Loucy (cell line): ENCODE measurements around the gene SMIM12.

Experiments used
- H2AFZ ChIP-seq: fragments of 200-600 bp; sonication (generic); 2 replicates; pipeline ENCODE4 v1.6.0; 2016; ENCODE audit warnings: antibody characterized with exemption, mild to moderate bottlenecking, low read length, moderate library complexity
- H3F3A ChIP-seq: fragments of 200-600 bp; 2 replicates; pipeline ENCODE4 v1.6.0; 2016; ENCODE audit warnings: antibody characterized with exemption, low read depth, mild to moderate bottlenecking
- H3K27me3 ChIP-seq: fragments of 200-600 bp; sonication (generic); 2 replicates; pipeline ENCODE4 v1.6.1; 2014; ENCODE audit warnings: low read length, mild to moderate bottlenecking; ENCODE audit not compliant: insufficient read depth, poor library complexity, severe bottlenecking
- H3K36me3 ChIP-seq: fragments of 200-600 bp; sonication (generic); 2 replicates; pipeline ENCODE4 v1.6.1; 2016; ENCODE audit warnings: low read length; ENCODE audit not compliant: insufficient read depth
- H3K4me1 ChIP-seq: fragments of 200-600 bp; sonication (generic); 2 replicates; pipeline ENCODE4 v1.5.1; 2014; ENCODE audit warnings: low read length, mild to moderate bottlenecking; ENCODE audit not compliant: insufficient read depth, poor library complexity, severe bottlenecking
- H3K4me2 ChIP-seq: fragments of 200-600 bp; sonication (generic); 2 replicates; pipeline ENCODE4 v1.6.0; 2014; ENCODE audit warnings: antibody characterized with exemption, low read length, low read depth, mild to moderate bottlenecking; ENCODE audit not compliant: poor library complexity, severe bottlenecking
- H3K4me3 ChIP-seq: fragments of 200-600 bp; sonication (generic); 2 replicates; pipeline ENCODE4 v1.5.1; 2014; ENCODE audit warnings: low read length, mild to moderate bottlenecking, mixed read lengths; ENCODE audit not compliant: poor library complexity, severe bottlenecking
- H3K79me2 ChIP-seq: fragments of 200-600 bp; sonication (generic); 2 replicates; pipeline ENCODE4 v1.6.1; 2014; ENCODE audit warnings: low read length; ENCODE audit not compliant: insufficient read depth
- H3K9ac ChIP-seq: fragments of 200-600 bp; sonication (generic); 2 replicates; pipeline ENCODE4 v1.6.0; 2014; ENCODE audit warnings: mild to moderate bottlenecking, low read depth, low read length, moderate library complexity; ENCODE audit not compliant: poor library complexity, severe bottlenecking
- H3K9me2 ChIP-seq: fragments of 200-600 bp; sonication (generic); replicated peaks from 2 replicates; pipeline ENCODE4 v1.6.1; 2016; ENCODE audit warnings: low read depth, low read length, mixed read lengths
- H3K9me3 ChIP-seq: fragments of 200-600 bp; sonication (generic); 2 replicates; pipeline ENCODE4 v1.6.1; 2014; ENCODE audit warnings: mild to moderate bottlenecking, antibody characterized with exemption, low read length, low read depth; ENCODE audit not compliant: insufficient read depth
- H4K20me1 ChIP-seq: fragments of 200-600 bp; sonication (generic); 2 replicates; pipeline ENCODE4 v1.6.0; 2014; ENCODE audit warnings: antibody characterized with exemption, low read length, mild to moderate bottlenecking; ENCODE audit not compliant: insufficient read depth, poor library complexity, severe bottlenecking
- EZH2phosphoT487 ChIP-seq: fragments of 200-600 bp; IDR thresholded peaks from 2 replicates; pipeline ENCODE4 v1.6.1; 2018; ENCODE audit warnings: antibody characterized with exemption, mild to moderate bottlenecking, moderate library complexity, borderline replicate concordance
- TF ChIP-seq, protein P1 (sequence below): fragments of 200-600 bp; sonication (generic); conservative IDR thresholded peaks from 2 replicates; pipeline ENCODE4 v1.5.1; 2014; ENCODE audit warnings: mild to moderate bottlenecking, antibody characterized with exemption, low read length

SMIM12 gene

DNA sequence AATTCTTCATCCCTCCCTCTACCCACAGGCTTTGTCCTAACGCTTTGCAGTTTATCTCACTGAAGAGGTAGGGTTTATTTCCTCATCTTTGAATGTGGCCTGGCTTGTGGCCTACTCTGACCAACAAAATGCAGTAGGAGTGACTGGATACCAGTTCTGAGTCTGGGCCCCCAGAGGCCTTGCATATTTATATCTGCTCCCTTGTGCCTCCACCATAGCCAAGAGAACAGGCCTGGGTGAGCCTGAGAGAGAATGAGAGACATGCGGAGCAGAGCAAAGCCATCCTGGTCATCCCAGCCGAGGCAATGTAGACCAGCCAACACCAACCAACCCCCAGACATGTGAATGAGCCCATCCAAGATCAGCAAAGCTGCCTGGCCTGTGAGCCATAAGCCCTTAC is 30.3 kb downstream of the SMIM12 start:
- no peaks in the 10 kb centered on the region for H3K79me2 ChIP-seq
- H3K4me1 ChIP-seq: no peaks in the 10 kb centered on the region
- H2AFZ ChIP-seq: no peak overlapping the region
- no peaks in the 10 kb centered on the region for H3K36me3 ChIP-seq
- no peaks in the 10 kb centered on the region for H4K20me1 ChIP-seq
- no peak overlapping the region for H3K4me2 ChIP-seq
- no peak for TF ChIP-seq EZH2phosphoT487
- H3K9ac ChIP-seq: no peak overlapping the region
- H3K9me2 ChIP-seq: no peaks in the 10 kb centered on the region
- H3F3A ChIP-seq: no peaks in the 10 kb centered on the region
- H3K4me3 ChIP-seq: no peak overlapping the region
- no peaks in the 10 kb centered on the region for H3K9me3 ChIP-seq
- H3K27me3 ChIP-seq: no peaks in the 10 kb centered on the region

DNA sequence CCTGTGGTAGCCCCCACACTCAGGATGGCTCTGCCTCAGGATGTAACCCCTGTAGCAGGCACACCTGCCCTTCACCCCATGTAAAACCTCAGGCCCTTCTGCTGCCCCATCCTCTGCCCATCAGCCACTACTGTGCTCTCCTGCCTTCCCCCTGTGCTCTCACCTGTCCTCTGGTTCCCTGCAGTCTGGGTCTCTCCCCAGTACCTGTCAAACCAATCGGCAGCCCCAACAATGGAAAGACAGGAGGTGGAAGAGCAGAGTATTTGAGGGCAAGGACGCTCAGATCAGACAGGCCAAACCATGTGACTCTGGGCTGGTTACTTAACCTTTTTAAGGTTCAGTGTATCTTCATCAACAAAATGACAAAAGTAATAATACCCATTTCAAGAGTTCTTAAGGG is 30.9 kb downstream of the SMIM12 start:
- TF ChIP-seq EZH2phosphoT487: no peak
- TF ChIP-seq, protein P1, sequence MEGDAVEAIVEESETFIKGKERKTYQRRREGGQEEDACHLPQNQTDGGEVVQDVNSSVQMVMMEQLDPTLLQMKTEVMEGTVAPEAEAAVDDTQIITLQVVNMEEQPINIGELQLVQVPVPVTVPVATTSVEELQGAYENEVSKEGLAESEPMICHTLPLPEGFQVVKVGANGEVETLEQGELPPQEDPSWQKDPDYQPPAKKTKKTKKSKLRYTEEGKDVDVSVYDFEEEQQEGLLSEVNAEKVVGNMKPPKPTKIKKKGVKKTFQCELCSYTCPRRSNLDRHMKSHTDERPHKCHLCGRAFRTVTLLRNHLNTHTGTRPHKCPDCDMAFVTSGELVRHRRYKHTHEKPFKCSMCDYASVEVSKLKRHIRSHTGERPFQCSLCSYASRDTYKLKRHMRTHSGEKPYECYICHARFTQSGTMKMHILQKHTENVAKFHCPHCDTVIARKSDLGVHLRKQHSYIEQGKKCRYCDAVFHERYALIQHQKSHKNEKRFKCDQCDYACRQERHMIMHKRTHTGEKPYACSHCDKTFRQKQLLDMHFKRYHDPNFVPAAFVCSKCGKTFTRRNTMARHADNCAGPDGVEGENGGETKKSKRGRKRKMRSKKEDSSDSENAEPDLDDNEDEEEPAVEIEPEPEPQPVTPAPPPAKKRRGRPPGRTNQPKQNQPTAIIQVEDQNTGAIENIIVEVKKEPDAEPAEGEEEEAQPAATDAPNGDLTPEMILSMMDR: no peak
- Histone ChIP-seq H4K20me1 (no peaks in the 10 kb centered on the region), H3K36me3 (no peaks in the 10 kb centered on the region), H3K27me3 (no peaks in the 10 kb centered on the region), H3K4me1 (no peaks in the 10 kb centered on the region), H3K9me3 (no peaks in the 10 kb centered on the region), H2AFZ (no peak overlapping the region), H3K4me3 (no peak overlapping the region), H3F3A (no peaks in the 10 kb centered on the region), H3K79me2 (no peaks in the 10 kb centered on the region), H3K4me2 (no peak overlapping the region), H3K9ac (no peak overlapping the region), H3K9me2 (no peaks in the 10 kb centered on the region)

- TF ChIP-seq, protein P1: no peak
- no peak for TF ChIP-seq EZH2phosphoT487
- H3F3A ChIP-seq: no peaks in the 10 kb centered on the region
Observed at GRCh38 chr1:34827341-34827941, 32.1 kb downstream of the SMIM12 start.

GRCh38 chr1:34825455-34826091 is 34.0 kb downstream of the SMIM12 start:
- Histone ChIP-seq H4K20me1 (no peaks in the 10 kb centered on the region), H3K79me2 (no peaks in the 10 kb centered on the region), H3K9me2 (no peaks in the 10 kb centered on the region), H3K36me3 (no peaks in the 10 kb centered on the region), H3K27me3 (no peaks in the 10 kb centered on the region), H3K4me1 (no peaks in the 10 kb centered on the region), H3K9me3 (no peaks in the 10 kb centered on the region), H3K4me3 (no peak overlapping the region), H2AFZ (no peak overlapping the region), H3F3A (no peaks in the 10 kb centered on the region), H3K9ac (no peak overlapping the region), H3K4me2 (no peak overlapping the region)
- TF ChIP-seq, protein P1: no peak
- TF ChIP-seq EZH2phosphoT487: no peak

More at GRCh38 chr1:34827341-34827941, 32.1 kb downstream of the SMIM12 start:
- no peaks in the 10 kb centered on the region for H3K9me2 ChIP-seq
- no peaks in the 10 kb centered on the region for H3K27me3 ChIP-seq
- no peak overlapping the region for H2AFZ ChIP-seq
- H4K20me1 ChIP-seq: no peaks in the 10 kb centered on the region
- H3K9me3 ChIP-seq: no peaks in the 10 kb centered on the region
- no peak overlapping the region for H3K9ac ChIP-seq
- no peak overlapping the region for H3K4me2 ChIP-seq
- no peaks in the 10 kb centered on the region for H3K79me2 ChIP-seq
- no peak overlapping the region for H3K4me3 ChIP-seq
- H3K4me1 ChIP-seq: no peaks in the 10 kb centered on the region
- no peaks in the 10 kb centered on the region for H3K36me3 ChIP-seq
